HCEC 1CT (cell line): Measurements from ENCODE around the gene CARMIL1.

Source experiments
- DNase-seq: peaks from one replicate; pipeline ENCODE4 v3.0.0-alpha.2; 2017

Gene CARMIL1

GRCh38 chr6:25278914-25279747, at the start of gene CARMIL1:
TSS of gene CARMIL1 (plus strand) at chr6:25279374. CDS start at chr6:25279796, 422 bp downstream.
- peak; percentile 74 for DNase-seq

DNA sequence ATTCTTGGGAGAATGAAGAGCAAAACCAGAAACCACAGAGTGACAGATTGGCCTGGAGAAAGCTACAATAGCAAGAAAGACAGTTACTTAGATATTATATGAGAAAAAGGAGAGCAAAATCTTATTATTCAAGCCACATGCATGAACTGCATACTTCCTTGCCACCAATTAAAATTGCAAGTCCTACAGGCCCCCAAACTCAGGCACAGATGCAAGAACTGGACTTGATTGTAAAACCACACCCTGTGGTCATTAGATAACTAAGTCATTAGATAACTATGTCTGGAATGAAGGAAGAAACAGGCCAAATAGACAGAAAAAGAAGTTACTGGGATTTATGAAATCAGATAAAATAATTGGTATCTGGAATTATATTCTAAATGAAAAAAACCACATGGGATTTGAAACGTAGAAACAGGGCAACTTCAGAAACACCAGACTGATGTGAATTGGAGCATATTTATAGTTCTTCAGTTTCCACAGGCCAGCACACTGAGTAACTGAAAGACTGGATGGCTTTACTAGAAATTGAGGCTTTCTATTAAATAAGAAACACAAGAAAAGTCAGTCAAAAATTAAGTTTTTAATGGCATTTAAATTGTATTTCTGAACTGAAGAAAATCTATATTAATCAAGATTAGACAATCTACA, 49.4 kb upstream of the CARMIL1 start:
- DNase-seq = peak; percentile 81

- DNase-seq = no peak
Observed at GRCh38 chr6:25232479-25232878, 46.7 kb upstream of the CARMIL1 start.

DNA sequence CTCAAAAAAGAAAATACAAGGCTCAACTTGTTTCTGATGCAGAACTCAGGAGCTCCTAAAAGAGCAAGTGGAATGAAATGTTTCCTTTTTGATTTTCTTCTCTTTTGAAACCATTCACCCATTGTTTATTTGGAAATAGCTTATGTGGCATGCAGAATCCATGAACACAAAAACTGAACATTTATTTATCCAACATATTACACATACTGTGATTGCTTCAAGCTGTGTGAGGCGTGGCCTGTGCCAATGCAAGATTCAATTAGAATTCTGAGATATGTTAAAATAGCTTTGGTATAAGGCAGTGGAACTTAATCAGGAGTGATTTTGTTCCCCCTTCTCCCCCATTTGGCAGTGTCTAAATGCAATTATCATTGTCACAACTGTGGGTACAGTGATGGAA, 45.9 kb upstream of the CARMIL1 start:
- no peak for DNase-seq

DNA sequence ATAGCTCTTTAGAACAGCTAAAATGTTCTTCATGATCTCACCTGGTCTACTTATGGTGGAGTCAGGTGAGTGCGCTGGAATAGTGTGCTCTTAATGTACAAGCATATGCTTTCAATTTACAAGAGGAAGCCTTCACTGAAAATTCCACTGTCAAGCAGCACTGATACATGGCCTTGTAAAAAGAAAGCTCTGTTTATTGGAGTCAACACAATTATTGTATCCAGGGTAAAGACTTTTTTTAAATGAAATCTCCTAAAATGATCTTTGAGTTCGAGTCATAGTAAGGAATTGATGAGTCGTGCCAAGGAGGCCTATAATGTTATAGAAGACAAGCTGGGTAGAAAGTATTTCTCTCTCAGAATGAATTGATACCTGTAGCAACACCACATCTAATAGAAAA, 41.6 kb upstream of the CARMIL1 start:
- peak; percentile 37 for DNase-seq

- DNase-seq = no peak
Observed at GRCh38 chr6:25239059-25239458, 40.1 kb upstream of the CARMIL1 start.

GRCh38 chr6:25239498-25239897, 39.7 kb upstream of the CARMIL1 start:
- no peak for DNase-seq

DNA sequence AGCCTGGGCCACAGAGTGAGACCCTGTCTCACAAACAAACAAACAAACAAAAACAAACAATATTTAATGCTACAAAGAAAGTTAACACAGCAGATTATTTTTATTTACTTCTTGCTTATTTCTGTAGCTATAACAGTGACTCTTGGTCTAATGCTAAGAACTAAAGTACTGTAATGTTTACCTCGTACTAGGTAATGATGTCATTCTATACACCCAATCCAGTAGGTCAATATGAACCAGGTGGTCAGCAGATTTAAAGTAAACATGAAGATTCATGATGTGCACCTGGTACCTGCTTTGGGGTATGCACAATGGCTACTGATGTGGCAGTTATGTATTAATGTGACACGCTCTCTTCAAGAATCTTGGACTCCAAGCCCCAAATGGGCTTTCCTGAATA, 36.6 kb upstream of the CARMIL1 start:
- DNase-seq = no peak

DNA sequence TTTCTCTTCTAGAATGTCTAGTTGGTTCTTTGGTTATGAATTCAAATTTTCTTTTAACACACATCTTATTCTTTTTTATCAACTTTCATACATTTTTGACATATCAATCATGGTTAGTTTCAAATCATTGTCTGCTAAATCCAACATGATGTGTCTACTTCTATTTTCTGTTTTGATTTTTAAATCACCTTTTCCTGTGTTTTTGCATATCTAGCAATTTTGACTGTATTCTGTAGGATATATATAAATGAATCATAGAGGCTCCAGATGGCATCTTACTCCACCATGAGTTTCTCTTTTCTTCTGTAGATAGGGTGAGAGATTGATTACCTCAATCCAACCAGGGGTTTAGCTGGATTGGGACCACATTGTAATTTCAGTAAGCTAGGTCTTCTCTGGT, 34.3 kb upstream of the CARMIL1 start:
- DNase-seq = no peak

DNA sequence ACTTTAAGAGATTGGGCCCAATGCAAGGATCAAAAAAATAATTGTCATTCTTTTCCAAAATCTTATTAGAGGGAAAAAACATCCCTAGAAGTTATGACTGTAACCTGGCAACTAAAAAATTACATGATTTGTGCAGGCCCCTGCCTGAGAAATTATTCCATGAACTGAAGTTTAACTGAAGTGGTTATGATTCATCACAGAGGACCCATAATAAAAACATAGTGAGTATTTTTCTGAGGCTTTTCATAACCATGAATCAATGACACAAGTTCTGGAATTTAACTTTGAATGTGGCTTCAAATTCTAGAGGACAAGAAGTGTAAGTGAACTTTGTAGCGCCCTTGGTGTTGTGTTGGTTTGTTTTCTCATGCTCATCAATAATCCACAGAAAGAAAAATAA, 31.1 kb upstream of the CARMIL1 start:
- DNase-seq = peak; percentile 79

GRCh38 chr6:25249133-25249532, 30.0 kb upstream of the CARMIL1 start:
- DNase-seq = no peak

DNA sequence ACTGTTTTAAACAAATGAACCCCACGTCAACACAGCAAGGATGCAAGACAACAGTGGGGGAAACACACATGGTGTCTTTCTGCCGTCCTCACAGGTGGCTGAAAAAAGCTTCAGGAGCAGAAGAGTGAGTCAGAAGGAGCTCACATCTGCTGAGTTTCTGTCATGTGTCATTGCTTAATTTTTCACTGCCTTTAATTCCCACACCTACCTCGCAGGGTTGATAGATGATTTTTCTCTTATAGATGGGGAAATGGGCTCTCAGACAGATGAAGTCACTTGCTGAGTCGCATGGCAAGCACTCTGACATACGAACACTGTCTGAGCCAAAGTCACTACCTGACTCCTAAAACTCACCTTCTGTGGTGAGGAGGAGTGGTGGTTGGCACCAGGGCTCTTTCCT, 28.3 kb upstream of the CARMIL1 start:
- peak; percentile 49 for DNase-seq

DNA sequence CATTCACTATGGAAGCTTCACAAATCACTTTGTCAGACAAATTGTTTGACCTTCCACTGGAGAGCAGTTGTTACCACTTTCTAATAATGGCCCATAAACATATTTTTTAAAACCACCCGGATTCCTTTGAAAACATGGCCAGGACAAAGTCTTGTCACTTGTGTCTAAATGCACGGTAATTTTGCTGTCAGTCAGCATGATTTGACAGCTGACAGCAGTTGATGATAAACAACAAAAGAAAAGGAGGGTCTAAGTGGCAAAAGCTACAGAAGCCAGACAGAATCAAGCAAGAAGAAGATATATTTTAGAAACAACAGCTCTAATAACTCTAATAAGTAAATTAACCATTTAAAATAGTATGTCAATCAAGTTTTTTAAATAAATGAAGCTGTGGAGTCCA, 27.7 kb upstream of the CARMIL1 start:
- DNase-seq = no peak

DNA sequence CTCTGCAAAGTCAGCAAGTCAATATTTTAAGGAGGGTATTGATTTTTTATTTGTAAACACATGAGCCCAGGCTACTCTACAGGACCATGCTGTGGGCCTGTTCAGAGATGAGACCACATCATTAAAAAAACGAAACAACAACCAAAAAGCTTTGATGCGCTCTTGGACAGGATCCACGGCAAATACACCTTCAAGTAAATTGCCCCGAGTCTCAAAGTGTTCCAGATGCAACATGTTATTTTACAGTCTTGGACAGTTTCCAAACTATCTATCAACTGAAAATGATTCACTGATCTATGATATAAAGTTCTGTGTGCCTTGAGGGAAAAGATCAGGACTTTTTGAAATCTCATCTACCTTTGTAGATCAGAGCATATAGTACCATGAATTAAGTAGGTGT, 25.8 kb upstream of the CARMIL1 start:
- no peak for DNase-seq

DNA sequence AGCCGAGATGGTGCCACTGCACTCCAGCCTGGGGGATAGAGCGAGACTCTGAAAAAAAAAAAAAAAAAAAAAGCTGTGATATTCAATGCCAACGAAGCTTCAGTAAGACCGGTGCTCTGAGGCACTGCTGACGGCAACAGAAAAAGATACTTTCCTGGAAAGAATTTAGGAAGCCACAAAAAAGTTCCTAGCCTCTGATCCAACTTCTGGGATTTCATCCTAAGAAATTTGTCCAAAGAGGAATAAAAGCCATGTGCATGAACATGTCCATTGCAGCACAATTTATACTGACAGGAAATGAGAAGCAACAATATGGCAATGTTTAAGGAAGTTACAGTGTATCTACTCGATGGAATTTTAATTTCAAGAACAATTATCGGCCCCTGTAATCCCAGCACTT, 24.5 kb upstream of the CARMIL1 start:
- no peak for DNase-seq

DNA sequence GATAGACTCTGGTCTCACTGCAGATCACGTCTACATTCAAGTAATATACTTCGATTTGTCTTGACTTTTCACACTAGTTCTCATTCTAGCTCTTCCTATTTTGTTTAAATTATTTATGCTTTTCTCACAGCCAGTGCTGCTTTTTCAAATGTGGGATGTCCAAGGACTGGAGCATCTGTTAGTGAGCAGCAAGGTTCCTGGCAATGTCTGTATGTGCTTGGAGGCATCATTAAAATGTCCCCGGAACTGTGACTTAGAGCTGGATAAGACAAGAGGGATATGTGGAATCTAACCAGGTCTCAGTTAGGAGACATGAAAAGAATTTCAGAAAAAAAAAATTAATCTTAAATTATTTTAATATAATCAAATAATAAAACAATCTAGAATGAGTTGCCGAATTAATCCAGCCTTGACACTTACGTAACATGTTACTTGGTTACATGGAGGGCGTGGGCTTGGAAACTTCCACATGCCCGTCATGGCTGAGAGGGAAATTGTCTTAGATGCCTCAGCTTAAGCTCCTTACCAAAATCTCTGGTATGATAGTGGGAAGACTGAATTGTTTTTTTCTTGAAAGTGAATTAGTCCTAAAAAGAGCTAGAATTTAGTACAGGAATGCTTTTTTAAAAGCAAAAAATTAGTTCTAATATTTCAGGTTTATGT, 21.4 kb upstream of the CARMIL1 start:
- DNase-seq = no peak

DNA sequence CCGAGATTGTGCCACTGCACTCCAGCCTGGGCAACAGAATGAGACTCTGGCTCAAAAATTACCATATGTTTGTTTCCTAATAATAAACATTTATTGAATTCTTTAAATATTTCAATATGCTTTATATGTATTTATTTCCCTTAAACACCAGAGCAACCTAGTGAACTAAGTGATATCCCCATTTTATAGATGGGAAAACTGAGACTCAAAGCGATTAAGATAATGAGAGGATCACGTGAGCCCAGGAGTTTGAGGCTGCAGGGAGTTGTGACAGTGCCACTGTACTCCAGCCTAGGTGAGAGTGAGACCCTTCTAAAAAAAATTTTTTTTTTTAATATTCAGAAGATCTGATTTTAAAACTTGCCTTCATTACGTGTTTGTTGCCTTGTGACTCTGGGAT, 19.4 kb upstream of the CARMIL1 start:
- no peak for DNase-seq

- peak; percentile 81 for DNase-seq
Observed at GRCh38 chr6:25263657-25264056, 15.5 kb upstream of the CARMIL1 start.

- DNase-seq = no peak
Observed at GRCh38 chr6:25266456-25267100, 12.6 kb upstream of the CARMIL1 start.

GRCh38 chr6:25267662-25268061, 11.5 kb upstream of the CARMIL1 start:
- DNase-seq = no peak

- no peak for DNase-seq
Observed at GRCh38 chr6:25270559-25270958, 8.6 kb upstream of the CARMIL1 start.

DNA sequence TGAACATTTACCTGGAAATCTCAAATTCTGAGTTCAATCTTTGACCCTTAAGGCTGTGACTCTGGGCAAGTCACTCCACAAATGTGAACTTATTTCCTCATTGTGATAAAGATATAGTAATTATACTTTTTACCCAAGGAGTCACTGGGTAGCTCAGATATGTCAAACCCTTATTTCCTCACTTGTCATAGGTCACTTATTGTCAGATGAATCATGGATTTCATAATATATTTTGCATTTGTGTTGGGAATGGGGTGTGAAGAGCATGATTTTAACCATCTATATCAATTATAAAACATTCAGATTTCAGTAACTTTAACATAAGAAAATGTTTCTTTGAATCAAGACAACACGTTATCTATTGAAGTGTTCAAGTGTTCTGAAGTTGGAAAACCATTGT, 3.7 kb upstream of the CARMIL1 start:
- DNase-seq = no peak

DNA sequence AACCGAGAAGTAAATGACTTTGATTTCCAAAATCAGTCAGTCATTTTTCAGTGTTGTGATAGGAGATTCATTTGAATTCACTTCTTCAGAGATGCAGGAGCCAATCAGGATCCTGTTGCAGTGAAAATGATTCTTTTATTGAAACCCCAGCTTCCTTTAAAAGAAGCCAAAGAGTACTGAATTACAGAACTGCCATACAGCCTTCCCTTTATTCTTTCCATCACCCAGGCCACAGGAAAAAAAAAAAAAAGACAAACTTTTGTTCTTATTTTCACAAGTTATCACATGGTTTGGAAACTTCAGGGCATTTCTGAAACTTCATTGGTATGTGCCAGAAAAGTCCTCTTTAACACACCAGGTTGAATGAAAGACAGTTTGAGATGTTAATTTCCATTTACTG, 1.8 kb upstream of the CARMIL1 start:
- DNase-seq = no peak

DNA sequence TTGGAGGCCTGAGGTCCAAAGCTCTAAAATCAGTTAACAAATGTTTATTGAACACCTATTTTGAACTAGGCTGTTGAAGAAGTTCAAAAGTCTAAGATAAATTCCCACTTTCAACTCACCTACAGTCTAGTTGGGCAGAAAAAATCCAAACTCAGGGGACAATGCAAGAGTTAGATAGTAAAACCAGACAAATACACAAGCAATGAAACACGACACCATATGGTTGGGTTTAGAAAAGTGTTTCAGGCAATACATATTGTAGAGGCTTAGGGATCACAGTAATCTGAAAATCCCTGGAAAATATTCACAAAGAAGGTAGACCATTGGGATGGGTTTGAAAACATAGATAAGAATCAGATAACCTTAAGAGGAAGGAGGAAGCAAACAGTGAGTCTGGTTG, 1.3 kb upstream of the CARMIL1 start:
- no peak for DNase-seq
